HEK293 (cell line): ENCODE results near the gene PHACTR1.

Experiments used
- CTCF ChIP-seq: fragments of 450-650 bp; formaldehyde crosslinking; IDR thresholded peaks from 2 replicates; pipeline ENCODE4 v1.5.1; 2016; ENCODE audit warnings: missing biosample characterization, missing genetic modification characterization
- ELK4 ChIP-seq: IDR thresholded peaks from 2 replicates; pipeline ENCODE4 v1.6.1; 2011; ENCODE audit warnings: mild to moderate bottlenecking, low read depth, low read length, borderline replicate concordance
- REPIN1 ChIP-seq: fragments of 450-650 bp; formaldehyde crosslinking; IDR thresholded peaks from 2 replicates; pipeline ENCODE4 v1.5.1; 2017; ENCODE audit warnings: missing biosample characterization, missing genetic modification characterization, low read depth
- TCF7L2 ChIP-seq: IDR thresholded peaks from 2 replicates; pipeline ENCODE4 v1.6.1; 2011; ENCODE audit warnings: low read depth, mild to moderate bottlenecking, inconsistent platforms, low read length, moderate library complexity, borderline replicate concordance
- ZNF121 ChIP-seq: fragments of 450-650 bp; formaldehyde crosslinking; IDR thresholded peaks from 2 replicates; pipeline ENCODE4 v1.5.1; 2016; ENCODE audit warnings: missing biosample characterization, missing genetic modification characterization
- ZNF530 ChIP-seq: fragments of 450-650 bp; formaldehyde crosslinking; IDR thresholded peaks from 2 replicates; pipeline ENCODE4 v1.5.1; 2016; ENCODE audit warnings: low read depth, missing biosample characterization, missing genetic modification characterization
- ZNF776 ChIP-seq: fragments of 450-650 bp; formaldehyde crosslinking; IDR thresholded peaks from 2 replicates; pipeline ENCODE4 v1.5.0; 2017; ENCODE audit warnings: missing biosample characterization, missing genetic modification characterization, borderline replicate concordance

GRCh38 chr6:13074415-13075140 lies 358.0 kb downstream of the PHACTR1 start:
- TF ChIP-seq CTCF (tag by site-specific recombination), result no peak
- no peak for TF ChIP-seq ELK4
- no peak for TF ChIP-seq ZNF530 (tag by site-specific recombination)
- TF ChIP-seq REPIN1 (tag by site-specific recombination), result no peak
- no peak for TF ChIP-seq TCF7L2
- no peak for TF ChIP-seq ZNF776 (tag by site-specific recombination)
- TF ChIP-seq ZNF121 (tag by site-specific recombination), result no peak
